SH-SY5Y (cell line): ENCODE data around the gene C11orf16.

ENCODE experiments used
- GATA2 ChIP-seq: IDR thresholded peaks from 2 replicates; pipeline ENCODE4 v1.6.1; 2011; ENCODE audit warnings: mild to moderate bottlenecking, low read depth, low read length
- GATA3 ChIP-seq: IDR thresholded peaks from 2 replicates; pipeline ENCODE4 v1.6.1; 2011; ENCODE audit warnings: low read depth, mild to moderate bottlenecking, low read length, moderate library complexity

GRCh38 chr11:8967184-8967583, 34.4 kb upstream of the C11orf16 start:
- no peak for TF ChIP-seq GATA2
- TF ChIP-seq GATA3 = no peak
